Glutamatergic neuron (in vitro differentiated cells): Measurements from ENCODE around the gene TRO. TPM values are rescaled to one million over a fixed set of nuclear protein-coding genes. Genes with fewer than 3 reads are reported as not detected.

Experiments used
- DNase-seq: peaks from one replicate; pipeline ENCODE4 v3.0.0; 2022
- H3K27ac Mint-ChIP-seq: one replicate; pipeline ENCODE4 v1.8.0; 2020; ENCODE audit warnings: mild to moderate bottlenecking, mixed read lengths, inconsistent platforms; ENCODE audit not compliant: unreplicated experiment
- H3K27me3 Mint-ChIP-seq: one replicate; pipeline ENCODE4 v1.8.0; 2020; ENCODE audit warnings: mild to moderate bottlenecking, moderate library complexity, mixed read lengths, inconsistent platforms; ENCODE audit not compliant: unreplicated experiment
- H3K36me3 Mint-ChIP-seq: one replicate; pipeline ENCODE4 v1.8.0; 2020; ENCODE audit warnings: mild to moderate bottlenecking, mixed read lengths, inconsistent platforms; ENCODE audit not compliant: unreplicated experiment
- H3K4me1 Mint-ChIP-seq: one replicate; pipeline ENCODE4 v1.8.0; 2020; ENCODE audit warnings: mild to moderate bottlenecking, low read depth, mixed read lengths, inconsistent platforms; ENCODE audit not compliant: unreplicated experiment
- H3K4me3 Mint-ChIP-seq: one replicate; pipeline ENCODE4 v1.8.0; 2020; ENCODE audit warnings: mild to moderate bottlenecking, mixed read lengths, inconsistent platforms; ENCODE audit not compliant: unreplicated experiment
- H3K9me3 Mint-ChIP-seq: one replicate; pipeline ENCODE4 v1.8.0; 2020; ENCODE audit warnings: mild to moderate bottlenecking, moderate library complexity, mixed read lengths, inconsistent platforms; ENCODE audit not compliant: unreplicated experiment
- CTCF ChIP-seq: fragments of 200-600 bp; sonication (generic); IDR thresholded peaks from one replicate; pipeline ENCODE4 v1.5.0; 2021; ENCODE audit not compliant: partially characterized antibody, unreplicated experiment
- total RNA-seq: library from RNA; stranded (reverse); fragmentation: NEBNext Ultra II Directional; extraction: Animal tissue kit (Norgen Biotek cat#: 25700); gene quantifications from one replicate; pipeline ENCODE4 v1.2.1, GENCODE V29; 2021; ENCODE audit not compliant: unreplicated experiment

The TRO gene
- total RNA-seq, 1 donor from 2014 or later: 236 TPM

- no peaks in the 10 kb centered on the region for H3K4me1 Mint-ChIP-seq
- H3K9me3 Mint-ChIP-seq: no peaks in the 10 kb centered on the region
- no peaks in the 10 kb centered on the region for H3K36me3 Mint-ChIP-seq
- no peak for TF ChIP-seq CTCF
- H3K27me3 Mint-ChIP-seq: peaks cover 3% of the 10 kb centered on the region
- DNase-seq: no peak
- H3K27ac Mint-ChIP-seq: no peak overlapping the region
- no peak overlapping the region for H3K4me3 Mint-ChIP-seq
Observed at GRCh38 chrX:54950730-54951375, 30.2 kb downstream of the TRO start.

DNA sequence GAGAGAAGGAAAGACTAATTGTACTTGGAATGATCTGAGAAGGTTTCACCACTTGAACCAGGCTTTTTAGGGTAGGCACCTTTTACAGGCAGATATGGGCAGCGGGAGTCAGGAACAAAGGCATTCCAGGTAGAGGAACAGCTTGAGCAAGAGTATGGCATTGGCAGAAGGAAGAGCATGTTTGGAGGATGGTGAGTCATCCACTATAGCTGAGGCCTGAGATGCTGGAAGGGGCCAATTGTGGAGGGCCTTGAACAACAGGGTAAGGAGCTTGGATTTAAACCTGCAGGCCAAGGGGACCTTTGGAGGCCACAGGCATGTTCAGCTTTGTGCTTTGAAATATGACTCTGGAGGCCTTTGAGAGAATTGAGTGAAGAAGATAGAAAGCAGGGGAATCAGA is 41.1 kb downstream of the TRO start:
- DNase-seq: no peak
- peaks cover 1% of the 10 kb centered on the region for H3K9me3 Mint-ChIP-seq
- no peaks in the 10 kb centered on the region for H3K4me1 Mint-ChIP-seq
- H3K27me3 Mint-ChIP-seq: no peaks in the 10 kb centered on the region
- H3K4me3 Mint-ChIP-seq: no peak overlapping the region
- no peak overlapping the region for H3K27ac Mint-ChIP-seq
- H3K36me3 Mint-ChIP-seq: no peaks in the 10 kb centered on the region
- no peak for TF ChIP-seq CTCF

DNA sequence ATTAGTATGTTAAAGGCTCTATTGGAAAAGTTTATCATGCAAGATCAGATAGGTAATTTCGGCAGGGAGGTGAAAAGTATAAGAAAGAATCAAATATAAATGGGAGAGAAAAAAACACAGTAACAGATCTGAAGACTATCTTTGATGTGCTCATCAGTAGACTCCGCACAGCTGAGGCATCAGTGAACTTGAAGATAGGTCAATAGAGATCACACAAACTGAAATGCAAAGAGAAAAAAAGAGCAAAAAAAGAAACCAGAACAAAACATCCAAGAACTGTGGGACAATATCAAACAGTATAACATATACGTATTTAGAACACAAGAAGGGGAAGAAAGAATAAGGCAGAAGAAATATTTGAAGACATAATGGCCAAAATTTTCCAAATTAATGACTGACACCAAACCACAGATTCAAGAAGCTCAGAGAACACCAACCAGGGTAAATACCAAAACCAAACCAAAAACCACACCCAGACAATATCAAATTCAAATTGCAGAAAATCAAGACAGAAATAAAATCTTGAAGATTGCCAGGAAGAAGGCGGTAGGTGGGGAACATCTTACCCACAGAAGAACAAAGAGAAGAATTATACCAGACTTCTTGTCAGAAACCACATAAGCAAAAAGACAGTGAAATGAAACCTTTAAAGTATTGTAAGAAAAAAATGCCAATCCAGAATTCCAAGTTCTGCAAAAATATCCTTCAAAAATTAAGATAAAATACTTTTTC is 44.3 kb downstream of the TRO start:
- no peak overlapping the region for H3K27ac Mint-ChIP-seq
- H3K27me3 Mint-ChIP-seq: no peaks in the 10 kb centered on the region
- no peaks in the 10 kb centered on the region for H3K9me3 Mint-ChIP-seq
- H3K36me3 Mint-ChIP-seq: no peaks in the 10 kb centered on the region
- no peak overlapping the region for H3K4me3 Mint-ChIP-seq
- no peak for TF ChIP-seq CTCF
- DNase-seq: no peak
- H3K4me1 Mint-ChIP-seq: no peaks in the 10 kb centered on the region

DNA sequence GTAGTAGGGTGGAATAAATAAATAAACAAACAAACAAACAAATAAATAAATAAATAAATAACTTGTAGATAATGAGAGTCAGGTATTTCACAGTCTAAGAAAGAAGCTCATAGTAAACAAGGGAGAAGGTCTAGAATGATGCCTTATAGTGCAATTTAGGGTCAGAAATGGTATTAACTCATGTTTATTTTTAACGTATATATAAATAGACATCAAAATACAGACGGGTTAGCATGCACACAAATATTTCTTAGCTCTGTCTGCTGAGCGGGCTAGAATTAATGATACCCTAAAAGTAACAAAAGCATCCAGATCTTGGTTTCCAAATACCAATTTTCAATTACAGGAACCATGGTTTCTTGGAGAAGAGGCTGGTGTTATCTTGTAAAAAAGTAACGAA is 56.8 kb downstream of the TRO start:
- Mint-ChIP-seq H3K27ac (no peak overlapping the region), H3K4me1 (no peaks in the 10 kb centered on the region), H3K36me3 (no peaks in the 10 kb centered on the region), H3K27me3 (no peaks in the 10 kb centered on the region), H3K9me3 (peaks cover 4% of the 10 kb centered on the region), H3K4me3 (no peak overlapping the region)
- no peak for DNase-seq
- no peak for TF ChIP-seq CTCF

- no peaks in the 10 kb centered on the region for H3K4me1 Mint-ChIP-seq
- no peaks in the 10 kb centered on the region for H3K27me3 Mint-ChIP-seq
- no peak overlapping the region for H3K27ac Mint-ChIP-seq
- no peaks in the 10 kb centered on the region for H3K36me3 Mint-ChIP-seq
- no peak overlapping the region for H3K4me3 Mint-ChIP-seq
- no peak for DNase-seq
- TF ChIP-seq CTCF: no peak
- peaks cover 4% of the 10 kb centered on the region for H3K9me3 Mint-ChIP-seq
Observed at GRCh38 chrX:54978448-54978847, 57.8 kb downstream of the TRO start.
